NCI-H2196 treated with DMSO at 0.1 percent for 48 hours (cell line): ENCODE measurements around the gene PLIN1.

Experiments
- DNase-seq: peaks from one replicate; lab custom pipeline; 2025; ENCODE audit not compliant: unreplicated experiment; lab: John Stamatoyannopoulos, UW

PLIN1 gene

DNA sequence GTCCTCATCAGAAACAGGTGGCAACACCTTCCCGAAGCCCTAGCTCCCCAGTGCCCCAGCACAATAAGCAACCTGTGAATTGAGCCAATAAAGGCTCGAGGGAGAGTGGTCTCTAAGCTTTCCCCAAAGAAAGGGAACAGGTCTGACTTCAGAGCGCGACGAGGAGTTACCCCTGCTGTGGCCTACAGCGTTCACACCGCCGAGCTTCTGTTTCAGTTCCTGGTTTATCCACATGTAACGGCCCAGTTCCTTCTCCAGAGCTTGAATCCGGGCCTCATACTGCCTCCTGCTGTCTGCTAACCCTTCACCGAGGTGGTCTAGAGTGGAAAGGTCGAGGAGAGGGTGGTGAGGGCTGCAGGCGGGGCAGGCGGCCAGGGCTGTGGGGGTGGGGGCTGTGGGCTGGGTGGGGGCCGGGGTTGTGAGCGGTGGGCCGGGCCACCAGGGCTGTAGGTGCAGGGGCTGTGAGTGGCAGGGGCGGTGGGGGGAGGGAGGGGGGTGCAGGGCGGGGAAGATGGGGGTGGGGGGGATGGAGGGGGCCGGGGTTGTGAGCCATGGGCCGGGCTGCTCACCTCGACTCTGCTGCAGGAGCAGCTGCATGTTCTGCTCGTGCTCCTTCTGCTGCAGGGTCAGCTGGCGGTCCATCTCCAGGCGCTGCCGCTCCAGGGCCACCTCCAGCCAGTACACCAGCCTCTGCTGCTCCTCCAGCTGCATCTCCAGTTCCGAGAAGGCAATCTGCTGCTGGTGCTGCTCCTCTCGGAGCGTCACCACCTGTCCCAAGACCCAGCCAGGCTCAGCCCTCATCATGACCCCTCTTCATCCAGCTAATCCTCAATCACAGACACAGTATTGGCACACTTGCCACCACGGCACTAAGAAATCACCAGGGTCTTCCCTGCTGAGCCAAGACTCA, 50.1 kb downstream of the PLIN1 start:
- no peak for DNase-seq

GRCh38 chr15:89628301-89628700, 50.9 kb downstream of the PLIN1 start:
- no peak for DNase-seq

GRCh38 chr15:89627256-89627970, 51.8 kb downstream of the PLIN1 start:
- DNase-seq: no peak

DNA sequence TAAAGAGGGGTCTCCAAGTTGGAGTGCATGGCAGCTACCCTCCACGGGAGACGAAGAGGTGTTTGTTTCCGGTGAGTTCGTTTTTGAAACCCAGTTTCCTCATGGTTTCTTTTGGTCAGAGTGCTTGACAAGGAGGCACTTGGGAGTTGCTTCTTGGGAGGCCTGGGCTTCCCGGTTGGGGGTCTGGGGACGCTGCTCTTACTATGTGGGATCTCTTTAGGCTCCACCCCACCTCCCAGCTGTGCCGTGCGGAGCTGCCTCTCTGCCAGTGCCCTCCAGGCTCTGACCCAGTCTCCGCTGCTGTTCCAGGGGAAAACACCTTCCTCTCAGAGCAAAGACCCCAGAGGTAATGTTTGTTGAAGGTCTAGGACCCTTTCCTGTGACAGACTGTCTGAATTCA, 53.5 kb downstream of the PLIN1 start:
- DNase-seq: no peak

- DNase-seq: no peak
Measured at GRCh38 chr15:89623165-89623564, 56.0 kb downstream of the PLIN1 start.

DNA sequence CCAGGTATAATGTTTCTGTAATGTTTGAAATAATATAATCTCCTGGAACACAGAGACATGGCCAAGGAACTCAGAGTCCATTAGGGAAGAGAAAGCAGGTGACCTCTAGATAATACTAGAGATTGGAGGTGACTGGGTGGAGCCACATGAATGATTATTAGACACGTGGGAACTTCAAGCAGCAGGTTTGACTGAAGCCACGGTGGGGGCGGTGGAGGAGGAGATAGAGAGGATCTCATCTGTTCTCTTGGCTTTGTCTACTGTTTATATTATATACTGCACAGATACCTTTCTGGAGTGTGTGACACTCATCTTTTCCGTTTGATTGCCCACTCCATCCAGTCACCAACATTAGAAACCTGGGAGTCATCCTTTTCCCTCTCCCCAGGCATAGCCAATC, 57.6 kb downstream of the PLIN1 start:
- no peak for DNase-seq

GRCh38 chr15:89616228-89616627, 62.9 kb downstream of the PLIN1 start:
- no peak for DNase-seq

DNA sequence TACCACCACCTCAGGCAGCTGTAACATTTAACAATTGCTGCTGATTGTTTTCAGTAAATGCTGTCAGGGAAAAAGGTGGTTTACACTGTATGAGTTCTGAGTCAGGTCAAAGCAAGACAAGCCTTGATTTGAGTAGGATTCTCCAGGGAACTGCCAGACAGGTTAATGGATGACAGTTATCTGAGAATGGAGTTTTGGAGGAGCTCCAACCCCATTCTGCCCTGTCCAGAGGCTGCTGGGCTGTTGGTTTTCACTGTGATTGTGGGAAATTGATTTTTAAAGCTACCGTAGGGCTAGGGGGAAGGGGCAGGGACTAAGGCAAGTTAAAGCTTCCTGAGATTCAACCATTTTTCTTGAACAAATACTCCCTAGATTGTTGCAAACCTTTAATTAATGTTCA, 64.0 kb downstream of the PLIN1 start:
- no peak for DNase-seq
